ENCODE data around the gene BMP7.

- TF ChIP-seq TAF1 (IDR thresholded peaks at IDR 0.05; ENCODE audit: low read depth, low read length) (no peak), PAX5 (IDR thresholded peaks at IDR 0.05; ENCODE audit: insufficient read depth, low read length, severe bottlenecking) (no peak), SPI1 (IDR thresholded peaks at IDR 0.05; ENCODE audit: low read depth, low read length) (no peak)
These were observed 134.6 kb downstream of the BMP7 start for GRCh38 chr20:57131601-57132391.

Data from GM12891 (cell line).